ENCODE measurements around the gene DENND2D. TPM values are rescaled to one million over a fixed set of nuclear protein-coding genes. Genes with fewer than 3 reads are reported as not detected.

The DENND2D gene
- total RNA-seq, 1 donor from 2014 or later: 78.2 TPM

GRCh38 chr1:111175349-111175748 is 25.1 kb downstream of the DENND2D start:
- ATAC-seq (no peak), DNase-seq (no peak)
- Histone ChIP-seq H3K4me1 (no peaks in the 10 kb centered on the region), H3K4me3 (no peak overlapping the region), H3K9me3 (no peaks in the 10 kb centered on the region), H3K27me3 (no peaks in the 10 kb centered on the region), H3K36me3 (peaks cover 60% of the 10 kb centered on the region), H3K27ac (no peak overlapping the region)
- intact Hi-C loops (cut with DNase I): no loop called here
- TF ChIP-seq CTCF (IDR thresholded peaks at IDR 0.05): no peak

GRCh38 chr1:111174070-111174469 is 26.4 kb downstream of the DENND2D start:
- ATAC-seq (no peak), DNase-seq (no peak)
- Histone ChIP-seq H3K4me3 (no peak overlapping the region), H3K4me1 (no peaks in the 10 kb centered on the region), H3K9me3 (no peaks in the 10 kb centered on the region), H3K36me3 (peaks cover 71% of the 10 kb centered on the region), H3K27ac (no peak overlapping the region), H3K27me3 (no peaks in the 10 kb centered on the region)
- TF ChIP-seq CTCF (IDR thresholded peaks at IDR 0.05): no peak
- intact Hi-C loops (cut with DNase I): no loop called here

GRCh38 chr1:111172463-111172862 is 28.0 kb downstream of the DENND2D start:
- no peaks in the 10 kb centered on the region for H3K27me3 ChIP-seq
- TF ChIP-seq CTCF (IDR thresholded peaks at IDR 0.05): no peak
- intact Hi-C loops (cut with DNase I): no loop called here
- no peak overlapping the region for H3K4me3 ChIP-seq
- H3K27ac ChIP-seq: no peak overlapping the region
- H3K4me1 ChIP-seq: no peaks in the 10 kb centered on the region
- ATAC-seq (no peak), DNase-seq (no peak)
- H3K36me3 ChIP-seq: peaks cover 79% of the 10 kb centered on the region
- no peaks in the 10 kb centered on the region for H3K9me3 ChIP-seq

GRCh38 chr1:111164151-111164550 is 36.3 kb downstream of the DENND2D start:
- peaks cover 68% of the 10 kb centered on the region for H3K36me3 ChIP-seq
- no peaks in the 10 kb centered on the region for H3K4me1 ChIP-seq
- no peaks in the 10 kb centered on the region for H3K27me3 ChIP-seq
- no peak overlapping the region for H3K27ac ChIP-seq
- no peak for ATAC-seq
- H3K9me3 ChIP-seq: no peaks in the 10 kb centered on the region
- H3K4me3 ChIP-seq: no peak overlapping the region
- TF ChIP-seq CTCF (IDR thresholded peaks at IDR 0.05): no peak
- intact Hi-C loops (cut with DNase I): no loop called here
- no peak for DNase-seq

- Histone ChIP-seq H3K4me3 (no peak overlapping the region), H3K27me3 (no peaks in the 10 kb centered on the region), H3K4me1 (no peaks in the 10 kb centered on the region), H3K27ac (no peak overlapping the region), H3K9me3 (no peaks in the 10 kb centered on the region), H3K36me3 (peaks cover 61% of the 10 kb centered on the region)
- intact Hi-C loops (cut with DNase I): no loop called here
- no peak for ATAC-seq
- no peak for TF ChIP-seq CTCF (IDR thresholded peaks at IDR 0.05)
- DNase-seq: no peak
These were observed 37.1 kb downstream of the DENND2D start for GRCh38 chr1:111163363-111163762.

GRCh38 chr1:111162488-111162880 is 38.0 kb downstream of the DENND2D start:
- H3K27me3 ChIP-seq: no peaks in the 10 kb centered on the region
- H3K4me1 ChIP-seq: no peaks in the 10 kb centered on the region
- no peak for ATAC-seq
- no peak for TF ChIP-seq CTCF (IDR thresholded peaks at IDR 0.05)
- no peak overlapping the region for H3K4me3 ChIP-seq
- H3K27ac ChIP-seq: no peak overlapping the region
- no peak for DNase-seq
- peaks cover 53% of the 10 kb centered on the region for H3K36me3 ChIP-seq
- intact Hi-C loops (cut with DNase I): no loop called here
- no peaks in the 10 kb centered on the region for H3K9me3 ChIP-seq

Measured in upper lobe of right lung (tissue), 1 donor.